ENCODE results near the gene LDLRAD4.

DNA sequence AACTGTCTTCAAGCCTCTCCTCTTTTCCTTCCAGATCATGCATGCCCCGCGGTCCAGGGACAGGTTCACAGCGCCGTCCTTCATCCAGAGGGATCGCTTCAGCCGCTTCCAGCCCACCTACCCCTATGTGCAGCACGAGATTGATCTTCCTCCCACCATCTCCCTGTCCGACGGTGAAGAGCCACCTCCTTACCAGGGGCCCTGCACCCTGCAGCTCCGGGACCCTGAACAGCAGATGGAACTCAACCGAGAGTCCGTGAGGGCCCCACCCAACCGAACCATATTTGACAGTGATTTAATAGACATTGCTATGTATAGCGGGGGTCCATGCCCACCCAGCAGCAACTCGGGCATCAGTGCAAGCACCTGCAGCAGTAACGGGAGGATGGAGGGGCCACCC lies 426.5 kb downstream of the LDLRAD4 start:
- TF ChIP-seq POLR2AphosphoS5 (IDR thresholded peaks at IDR 0.05; ENCODE audit: borderline replicate concordance, low read depth, low read length) (no peak), EZH2 (IDR thresholded peaks at IDR 0.05) (no peak)

All from SK-N-MC (cell line).